Lower leg skin (tissue), 3 donors: ENCODE measurements around the gene TTLL4.

Source experiments
- POLR2A ChIP-seq, 2 donors: fragments of 450-650 bp; IDR thresholded peaks; one replicate each; pipeline ENCODE4 v1.6.1; 2016 to 2017; ENCODE audit warnings: antibody characterized with exemption in 2 of 2, mild to moderate bottlenecking in 1 of 2, moderate library complexity in 1 of 2
- TF ChIP-seq, protein P1 (sequence below), 3 donors: fragments of 450-650 bp; IDR thresholded peaks; one replicate each; pipeline ENCODE4 v1.5.1; 2016; ENCODE audit warnings: antibody characterized with exemption in 3 of 3, mild to moderate bottlenecking in 3 of 3, moderate library complexity in 2 of 3

DNA sequence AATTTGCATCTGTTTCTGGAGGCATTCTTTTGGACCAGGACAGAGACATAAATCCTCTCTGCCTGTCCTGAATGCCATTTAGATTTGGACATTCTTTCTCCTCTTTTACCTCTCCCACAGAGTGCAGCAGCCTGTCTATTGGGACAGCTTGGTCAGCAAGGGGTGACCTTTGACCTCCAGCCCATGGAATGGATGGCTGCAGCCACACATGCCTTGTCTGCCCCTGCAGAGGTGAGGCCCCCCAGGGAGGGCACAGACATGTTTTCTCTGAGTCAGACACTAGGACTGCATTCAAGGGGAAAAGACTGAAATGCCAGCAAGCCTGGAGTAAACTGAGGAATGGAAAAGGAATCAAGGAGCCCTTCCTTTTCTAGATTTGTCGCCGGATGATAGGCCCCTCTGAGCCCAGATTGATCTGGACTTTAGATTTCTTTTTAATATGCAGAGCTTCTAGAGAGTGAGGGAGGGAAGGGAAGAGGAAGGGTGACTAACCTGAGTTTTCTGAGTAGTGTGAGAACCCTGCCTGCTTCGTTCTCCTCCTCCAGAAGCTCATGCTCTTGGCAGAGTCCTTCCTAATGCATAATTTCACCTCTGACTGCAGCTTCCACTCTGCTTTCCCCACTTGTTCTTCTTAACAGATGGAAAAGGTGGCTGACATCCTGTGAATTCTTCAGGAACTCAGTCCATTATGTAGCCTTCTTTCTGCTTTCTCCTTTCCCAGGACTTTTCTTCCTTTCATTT is 16.1 kb upstream of the TTLL4 start:
- no peak for TF ChIP-seq POLR2A (IDR thresholded peaks at IDR 0.05)
- TF ChIP-seq, protein P1, sequence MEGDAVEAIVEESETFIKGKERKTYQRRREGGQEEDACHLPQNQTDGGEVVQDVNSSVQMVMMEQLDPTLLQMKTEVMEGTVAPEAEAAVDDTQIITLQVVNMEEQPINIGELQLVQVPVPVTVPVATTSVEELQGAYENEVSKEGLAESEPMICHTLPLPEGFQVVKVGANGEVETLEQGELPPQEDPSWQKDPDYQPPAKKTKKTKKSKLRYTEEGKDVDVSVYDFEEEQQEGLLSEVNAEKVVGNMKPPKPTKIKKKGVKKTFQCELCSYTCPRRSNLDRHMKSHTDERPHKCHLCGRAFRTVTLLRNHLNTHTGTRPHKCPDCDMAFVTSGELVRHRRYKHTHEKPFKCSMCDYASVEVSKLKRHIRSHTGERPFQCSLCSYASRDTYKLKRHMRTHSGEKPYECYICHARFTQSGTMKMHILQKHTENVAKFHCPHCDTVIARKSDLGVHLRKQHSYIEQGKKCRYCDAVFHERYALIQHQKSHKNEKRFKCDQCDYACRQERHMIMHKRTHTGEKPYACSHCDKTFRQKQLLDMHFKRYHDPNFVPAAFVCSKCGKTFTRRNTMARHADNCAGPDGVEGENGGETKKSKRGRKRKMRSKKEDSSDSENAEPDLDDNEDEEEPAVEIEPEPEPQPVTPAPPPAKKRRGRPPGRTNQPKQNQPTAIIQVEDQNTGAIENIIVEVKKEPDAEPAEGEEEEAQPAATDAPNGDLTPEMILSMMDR (IDR thresholded peaks at IDR 0.05), result no peak
